Measurements from ENCODE around the gene CDH16.

The CDH16 gene

GRCh38 chr16:66885491-66885890 is 33.2 kb downstream of the CDH16 start:
- Histone ChIP-seq H3K27ac (ENCODE audit: extremely low read depth, low read depth, low read length) (no peak overlapping the region), H3K36me3 (ENCODE audit: control insufficient read depth in 2 of 2, insufficient read depth in 1 of 2, low read length in 2 of 2) (peaks cover 12 to 35% of the 10 kb centered on the region in 2 experiments; a peak in 2 of 3 replicates), H3K9me3 (ENCODE audit: control insufficient read depth, insufficient read depth, low read depth, low read length) (no peaks in the 10 kb centered on the region), H3K4me3 (ENCODE audit: low read depth, low read length) (no peak overlapping the region), H3K4me1 (ENCODE audit: control insufficient read depth, insufficient read depth, low read length) (peaks cover 8% of the 10 kb centered on the region)
- no peak for TF ChIP-seq PRDM1 (tag by site-specific recombination; IDR thresholded peaks at IDR 0.05)
- no peak for TF ChIP-seq ZNF510 (tag by site-specific recombination; IDR thresholded peaks at IDR 0.05; ENCODE audit: insufficient replicate concordance)
- TF ChIP-seq ZNF654 (tag by site-specific recombination; IDR thresholded peaks at IDR 0.05; ENCODE audit: low read depth) = no peak
- no peak for TF ChIP-seq PRDM4 (tag by site-specific recombination; IDR thresholded peaks at IDR 0.05)
- TF ChIP-seq MZF1 (tag by site-specific recombination; IDR thresholded peaks at IDR 0.05; ENCODE audit: borderline replicate concordance) = no peak
- TF ChIP-seq ZNF670 (tag by site-specific recombination; IDR thresholded peaks at IDR 0.05; ENCODE audit: low read depth) = no peak
- TF ChIP-seq ZBTB7A (tag by site-specific recombination; IDR thresholded peaks at IDR 0.05; ENCODE audit: low read depth) = no peak
- no peak for TF ChIP-seq ZNF280C (tag by site-specific recombination; IDR thresholded peaks at IDR 0.05)
- TF ChIP-seq ZNF2 (tag by site-specific recombination; IDR thresholded peaks at IDR 0.05) = no peak
- no peak for TF ChIP-seq TCF7L2 (IDR thresholded peaks at IDR 0.05; ENCODE audit: borderline replicate concordance, low read depth, low read length)
- no peak for TF ChIP-seq ZSCAN23 (tag by site-specific recombination; IDR thresholded peaks at IDR 0.05)
- TF ChIP-seq HOXD13 (CRISPR knock-in tag; IDR thresholded peaks at IDR 0.05; ENCODE audit: borderline replicate concordance) = no peak
- no peak for TF ChIP-seq ZNF704 (tag by site-specific recombination; IDR thresholded peaks at IDR 0.05)
- TF ChIP-seq ZNF692 (tag by site-specific recombination; IDR thresholded peaks at IDR 0.05) = no peak
- no peak for TF ChIP-seq ZNF548 (tag by site-specific recombination; IDR thresholded peaks at IDR 0.05)
- TF ChIP-seq ZNF223 (tag by site-specific recombination; IDR thresholded peaks at IDR 0.05) = no peak
- TF ChIP-seq ZNF280D (tag by site-specific recombination; IDR thresholded peaks at IDR 0.05) = no peak
- ChIA-PET POLR2A (no interaction called here), CTCF (interaction anchor here (0.7 to 1.6 kb wide), 2 partner anchors 9 to 146 kb away, joined by 3 to 14 read pairs; no protein-coding TSS in a partner anchor)

Data from HEK293 (cell line).